A549 (cell line): ENCODE measurements around the gene SLC22A23. TPM values are rescaled to one million over a fixed set of nuclear protein-coding genes. Genes with fewer than 3 reads are reported as not detected.

Experiments
- ATAC-seq, 2 experiments: fragments of 200-7000 bp in 1 of 2; fragments of >200 bp in 1 of 2; cut with Nextera tagmentation in 1 of 2; cut with Tn5 transposase in 1 of 2; 3 replicates each; pipeline versions ENCODE4 v1.8.0 to v1.9.1; 2018 to 2020; ENCODE audit warnings: mild to moderate bottlenecking in 1 of 2, moderate library complexity in 1 of 2
- CTCF ChIA-PET: fragments of 300-600 bp; sonication (Branson Sonifier 250); formaldehyde crosslinking; extraction: SDS; loops from one replicate; lab custom pipeline; 2021; ENCODE audit warnings: antibody characterized with exemption, inconsistent platforms; lab: Yijun Ruan, JAX
- POLR2A ChIA-PET: fragments of 350-600 bp; formaldehyde crosslinking; extraction: SDS; loops from one replicate; lab custom pipeline; 2021; ENCODE audit warnings: antibody characterized with exemption, inconsistent platforms; lab: Yijun Ruan, JAX
- DNase-seq, 2 experiments: peaks; one replicate each; pipeline versions ENCODE4 v3.0.0 to v3.0.0-alpha.2; 2011 to 2016; ENCODE audit warnings: low read depth in 1 of 2, low spot score in 1 of 2
- FAIRE-seq: peaks from 2 replicates; lab custom pipeline; 2011; peaks lifted over from hg19 to GRCh38; lab: Jason Lieb, UNC
- H3K27ac ChIP-seq, 2 experiments: fragments of >200 bp; sonication (Bioruptor Twin); formaldehyde crosslinking; 3 replicates each; pipeline ENCODE4 v1.5.1; 2016 to 2017
- H3K4me1 ChIP-seq: fragments of >200 bp; sonication (Bioruptor Twin); formaldehyde crosslinking; 3 replicates; pipeline ENCODE4 v1.6.1; 2016
- H3K4me2 ChIP-seq: fragments of >200 bp; sonication (Bioruptor Twin); formaldehyde crosslinking; 3 replicates; pipeline ENCODE4 v1.6.1; 2016
- H3K4me3 ChIP-seq: fragments of >200 bp; sonication (Bioruptor Twin); formaldehyde crosslinking; 3 replicates; pipeline ENCODE4 v1.5.1; 2016
- H3K9me3 ChIP-seq: fragments of >200 bp; sonication (Bioruptor Twin); formaldehyde crosslinking; 3 replicates; pipeline ENCODE4 v1.6.1; 2016
- BHLHE40 ChIP-seq: IDR thresholded peaks from 2 replicates; pipeline ENCODE4 v1.6.1; 2012; ENCODE audit warnings: low read depth, low read length, inconsistent platforms
- CEBPB ChIP-seq, 2 experiments: fragments of >200 bp in 1 of 2; sonication (Bioruptor Twin) in 1 of 2; formaldehyde crosslinking in 1 of 2; IDR thresholded peaks; 2 replicates each; pipeline ENCODE4 v1.6.1; 2012 to 2016
- CHD2 ChIP-seq: fragments of 150-350 bp; IDR thresholded peaks from 2 replicates; pipeline ENCODE4 v1.6.1; 2014; ENCODE audit warnings: low read length; ENCODE audit not compliant: partially characterized antibody
- EHF ChIP-seq: fragments of 250-450 bp; sonication (Bioruptor Pico); IDR thresholded peaks from 2 replicates; pipeline ENCODE4 v1.5.0; 2020; ENCODE audit warnings: mild to moderate bottlenecking
- EHMT2 ChIP-seq: fragments of 200-600 bp; sonication (generic); IDR thresholded peaks from 2 replicates; pipeline ENCODE4 v1.6.1; 2016; ENCODE audit warnings: antibody characterized with exemption, low read depth, mild to moderate bottlenecking, moderate library complexity
- EP300 ChIP-seq, 2 experiments: fragments of >200 bp; sonication (Bioruptor Twin); formaldehyde crosslinking; IDR thresholded peaks; 2 replicates in 1 of 2; 3 replicates in 1 of 2; pipeline ENCODE4 v1.6.1; 2016 to 2017
- ESRRA ChIP-seq: fragments of 150-350 bp; IDR thresholded peaks from 2 replicates; pipeline ENCODE4 v1.6.1; 2014; ENCODE audit warnings: mild to moderate bottlenecking, low read length, borderline replicate concordance
- FOSB ChIP-seq: fragments of 250-450 bp; sonication (Bioruptor Pico); IDR thresholded peaks from 2 replicates; pipeline ENCODE4 v1.5.0; 2020; ENCODE audit warnings: mild to moderate bottlenecking, moderate library complexity
- FOSL2 ChIP-seq, 2 experiments: fragments of 450-650 bp in 1 of 2; fragments of >200 bp in 1 of 2; sonication (Bioruptor Twin) in 1 of 2; formaldehyde crosslinking; IDR thresholded peaks; 2 replicates each; pipeline versions ENCODE4 v1.5.0 to v1.6.1; 2016 to 2020; ENCODE audit warnings: mild to moderate bottlenecking in 1 of 2, moderate library complexity in 1 of 2
- HDAC2 ChIP-seq: fragments of 200-600 bp; sonication (generic); IDR thresholded peaks from 2 replicates; pipeline ENCODE4 v1.6.1; 2016
- HEYL ChIP-seq: fragments of 250-450 bp; sonication (Bioruptor Pico); IDR thresholded peaks from 2 replicates; pipeline ENCODE4 v1.8.0; 2021; ENCODE audit warnings: mild to moderate bottlenecking, moderate library complexity
- HOXB13 ChIP-seq: fragments of 250-450 bp; sonication (Bioruptor Pico); IDR thresholded peaks from 2 replicates; pipeline ENCODE4 v1.5.0; 2020; ENCODE audit warnings: low read depth, mild to moderate bottlenecking, moderate library complexity
- HOXB5 ChIP-seq: fragments of 250-450 bp; sonication (Bioruptor Pico); IDR thresholded peaks from 2 replicates; pipeline ENCODE4 v1.5.0; 2020; ENCODE audit warnings: mild to moderate bottlenecking, moderate library complexity
- JUNB ChIP-seq: fragments of >200 bp; sonication (Bioruptor Twin); formaldehyde crosslinking; IDR thresholded peaks from 2 replicates; pipeline ENCODE4 v1.6.1; 2016
- KDM1A ChIP-seq: fragments of 200-600 bp; sonication (generic); IDR thresholded peaks from 2 replicates; pipeline ENCODE4 v1.6.1; 2016; ENCODE audit warnings: low read depth, mild to moderate bottlenecking
- PHF8 ChIP-seq: fragments of 200-600 bp; sonication (generic); IDR thresholded peaks from 2 replicates; pipeline ENCODE4 v1.6.1; 2016; ENCODE audit warnings: low read depth, mild to moderate bottlenecking, antibody characterized with exemption, moderate library complexity, borderline replicate concordance
- POLR2AphosphoS2 ChIP-seq: conservative IDR thresholded peaks from 2 replicates; pipeline ENCODE4 v1.6.1; 2012; ENCODE audit warnings: low read length, improper control_type of control experiment, inconsistent platforms
- RCOR1 ChIP-seq: fragments of 150-350 bp; IDR thresholded peaks from 2 replicates; pipeline ENCODE4 v1.6.1; 2014; ENCODE audit warnings: antibody characterized with exemption, low read length, low read depth
- RNF2 ChIP-seq: fragments of 200-600 bp; sonication (generic); IDR thresholded peaks from 2 replicates; pipeline ENCODE4 v1.6.1; 2016; ENCODE audit warnings: low read depth, mild to moderate bottlenecking, antibody characterized with exemption, moderate library complexity, borderline replicate concordance
- SMC3 ChIP-seq: fragments of >200 bp; sonication (Bioruptor Twin); formaldehyde crosslinking; IDR thresholded peaks from 3 replicates; pipeline ENCODE4 v1.6.1; 2018; ENCODE audit warnings: inconsistent platforms
- TP53 ChIP-seq: fragments of 250-450 bp; sonication (Bioruptor Pico); IDR thresholded peaks from 2 replicates; pipeline ENCODE4 v1.5.0; 2021; ENCODE audit warnings: mild to moderate bottlenecking, moderate library complexity
- ZC3H11A ChIP-seq: fragments of 450-650 bp; IDR thresholded peaks from 2 replicates; pipeline ENCODE4 v1.6.1; 2014; ENCODE audit warnings: antibody characterized with exemption, mild to moderate bottlenecking
- ZSCAN20 ChIP-seq: fragments of 250-450 bp; sonication (Bioruptor Pico); IDR thresholded peaks from 2 replicates; pipeline ENCODE4 v1.8.0; 2022; ENCODE audit warnings: mild to moderate bottlenecking, moderate library complexity
- WGBS: methylation state at CpG from one replicate; pipeline ENCODE4 v1.1.6; 2017; ENCODE audit errors: missing lambda C conversion rate; 5-methylcytosine and 5-hydroxymethylcytosine counted together
- polyA plus RNA-seq, 4 experiments: library from polyadenylated mRNA; depleted of rRNA in 3 of 4; stranded (reverse); fragments of >200 nt; fragmentation: RNase III in 1 of 4; extraction: RNeasy Plus Mini Kit Qiagen cat#74134 plus additional on column Dnase treatment in 1 of 4; gene quantifications; 2 replicates in 3 of 4; 3 replicates in 1 of 4; pipeline ENCODE4 v1.2.3, GENCODE V29; 2011 to 2017
- TF ChIP-seq, protein P1 (sequence below): fragments of 200-600 bp; sonication (generic); IDR thresholded peaks from 2 replicates; pipeline ENCODE4 v1.6.1; 2016; ENCODE audit warnings: antibody characterized with exemption, mild to moderate bottlenecking, moderate library complexity

The SLC22A23 gene
- polyA plus RNA-seq, 2 of the 4 experiments (the other 2 are of a cell fraction) = 4.4 to 6.2 TPM

DNA sequence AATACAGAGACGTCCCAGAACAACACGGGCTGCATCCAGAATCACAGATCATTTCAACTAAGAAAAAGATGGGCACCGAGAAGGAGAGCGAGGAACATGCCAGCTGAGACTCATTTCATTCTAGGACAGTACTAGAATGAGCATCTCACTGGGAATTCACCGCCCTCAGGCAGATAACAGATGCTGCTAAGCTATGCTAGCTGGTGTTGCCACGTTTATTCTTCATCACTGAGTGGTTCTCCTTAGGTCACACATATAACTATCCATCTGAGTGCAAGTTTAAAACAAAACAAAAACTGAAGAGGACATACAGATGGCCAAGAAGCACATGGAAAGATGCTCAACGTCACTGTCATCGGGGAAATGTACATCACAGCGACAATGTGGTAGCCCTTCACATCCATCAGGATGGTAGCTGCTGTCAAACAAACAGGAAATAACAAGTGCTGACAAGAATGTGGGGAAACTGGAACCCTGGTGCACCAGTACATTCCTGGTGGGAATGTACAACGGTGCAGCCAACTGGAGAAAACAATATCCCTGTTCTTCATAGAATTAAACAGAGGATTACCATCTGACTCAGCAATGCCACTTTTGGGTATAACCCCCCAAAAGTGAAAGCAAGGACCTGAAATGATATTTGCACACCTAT lies 97.6 kb downstream of the SLC22A23 start:
- 85% methylated on average over 10 of the region's 10 CpGs for WGBS
- H3K4me2 ChIP-seq = no peak overlapping the region
- H3K27ac ChIP-seq = no peak overlapping the region; a peak in 1 of 6 replicates
- TF ChIP-seq JUNB (no peak), TP53 (no peak), RCOR1 (no peak), EHF (no peak), SMC3 (no peak), BHLHE40 (no peak), HEYL (CRISPR knock-in tag) (no peak), RNF2 (no peak), EHMT2 (no peak), ZSCAN20 (no peak), EP300 (IDR thresholded peaks at IDR 0.05) (no peak), HDAC2 (no peak), ESRRA (no peak), PHF8 (no peak), ZC3H11A (no peak)
- POLR2A ChIA-PET = no interaction called here
- CTCF ChIA-PET = no interaction called here
- no peak overlapping the region for H3K4me3 ChIP-seq
- ATAC-seq = no peak
- no peak for FAIRE-seq
- DNase-seq = no peak
- peaks cover 60% of the 10 kb centered on the region for H3K4me1 ChIP-seq
- H3K9me3 ChIP-seq = no peaks in the 10 kb centered on the region

DNA sequence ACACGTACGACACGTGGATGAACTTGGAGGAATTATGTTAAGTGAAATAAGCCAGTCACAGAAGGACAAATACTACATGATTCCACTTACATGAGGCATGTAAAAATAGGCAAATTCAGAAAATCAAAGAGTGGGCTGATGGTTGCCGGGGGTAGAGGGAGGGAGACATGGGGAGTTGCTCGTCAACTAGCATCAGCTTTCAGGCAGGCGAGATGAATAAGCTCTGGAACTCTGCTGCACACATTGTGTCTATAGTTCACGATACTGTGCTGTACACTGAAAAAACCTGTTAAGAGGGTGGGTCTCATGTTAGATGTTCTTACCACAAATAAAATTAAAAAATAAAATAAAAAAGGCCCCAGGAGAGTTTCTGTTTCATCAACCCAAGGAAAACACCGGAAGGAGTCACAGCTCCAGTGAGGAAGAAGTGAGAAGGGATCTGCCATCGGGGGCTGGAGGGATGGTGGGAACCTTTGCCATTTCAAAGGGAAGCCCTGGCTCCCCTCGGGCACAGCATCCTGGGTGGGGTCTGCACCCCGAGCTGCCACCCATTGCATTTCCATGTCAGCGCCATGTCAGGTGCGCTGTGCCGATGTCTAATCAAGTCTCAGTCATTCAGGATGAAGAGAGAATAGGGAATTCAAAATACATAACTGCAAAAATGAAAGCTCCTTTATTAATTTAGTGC lies 98.3 kb downstream of the SLC22A23 start:
- WGBS = 90% methylated on average over 14 of the region's 14 CpGs
- no peak overlapping the region for H3K4me2 ChIP-seq
- H3K27ac ChIP-seq = no peak overlapping the region; a peak in 1 of 6 replicates
- ChIA-PET POLR2A (no interaction called here), CTCF (no interaction called here)
- no peak for DNase-seq
- peaks cover 54% of the 10 kb centered on the region for H3K4me1 ChIP-seq
- H3K4me3 ChIP-seq = no peak overlapping the region
- no peak for FAIRE-seq
- no peak for TF ChIP-seq ZC3H11A
- TF ChIP-seq ESRRA = no peak
- TF ChIP-seq RNF2 = no peak
- TF ChIP-seq FOSB = no peak
- no peak for TF ChIP-seq HOXB5 (CRISPR knock-in tag)
- TF ChIP-seq EP300 (IDR thresholded peaks at IDR 0.05) = no peak
- TF ChIP-seq CHD2 = no peak
- TF ChIP-seq POLR2AphosphoS2 = no peak
- TF ChIP-seq CEBPB (IDR thresholded peaks at IDR 0.05) = no peak
- TF ChIP-seq, protein P1, sequence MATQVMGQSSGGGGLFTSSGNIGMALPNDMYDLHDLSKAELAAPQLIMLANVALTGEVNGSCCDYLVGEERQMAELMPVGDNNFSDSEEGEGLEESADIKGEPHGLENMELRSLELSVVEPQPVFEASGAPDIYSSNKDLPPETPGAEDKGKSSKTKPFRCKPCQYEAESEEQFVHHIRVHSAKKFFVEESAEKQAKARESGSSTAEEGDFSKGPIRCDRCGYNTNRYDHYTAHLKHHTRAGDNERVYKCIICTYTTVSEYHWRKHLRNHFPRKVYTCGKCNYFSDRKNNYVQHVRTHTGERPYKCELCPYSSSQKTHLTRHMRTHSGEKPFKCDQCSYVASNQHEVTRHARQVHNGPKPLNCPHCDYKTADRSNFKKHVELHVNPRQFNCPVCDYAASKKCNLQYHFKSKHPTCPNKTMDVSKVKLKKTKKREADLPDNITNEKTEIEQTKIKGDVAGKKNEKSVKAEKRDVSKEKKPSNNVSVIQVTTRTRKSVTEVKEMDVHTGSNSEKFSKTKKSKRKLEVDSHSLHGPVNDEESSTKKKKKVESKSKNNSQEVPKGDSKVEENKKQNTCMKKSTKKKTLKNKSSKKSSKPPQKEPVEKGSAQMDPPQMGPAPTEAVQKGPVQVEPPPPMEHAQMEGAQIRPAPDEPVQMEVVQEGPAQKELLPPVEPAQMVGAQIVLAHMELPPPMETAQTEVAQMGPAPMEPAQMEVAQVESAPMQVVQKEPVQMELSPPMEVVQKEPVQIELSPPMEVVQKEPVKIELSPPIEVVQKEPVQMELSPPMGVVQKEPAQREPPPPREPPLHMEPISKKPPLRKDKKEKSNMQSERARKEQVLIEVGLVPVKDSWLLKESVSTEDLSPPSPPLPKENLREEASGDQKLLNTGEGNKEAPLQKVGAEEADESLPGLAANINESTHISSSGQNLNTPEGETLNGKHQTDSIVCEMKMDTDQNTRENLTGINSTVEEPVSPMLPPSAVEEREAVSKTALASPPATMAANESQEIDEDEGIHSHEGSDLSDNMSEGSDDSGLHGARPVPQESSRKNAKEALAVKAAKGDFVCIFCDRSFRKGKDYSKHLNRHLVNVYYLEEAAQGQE = no peak
- no peak for TF ChIP-seq KDM1A
- TF ChIP-seq PHF8 = no peak
- no peak for TF ChIP-seq FOSL2 (IDR thresholded peaks at IDR 0.05)
- TF ChIP-seq FOSL2 (CRISPR knock-in tag; IDR thresholded peaks at IDR 0.05) = no peak
- no peak for TF ChIP-seq HOXB13
- no peaks in the 10 kb centered on the region for H3K9me3 ChIP-seq
- no peak for ATAC-seq
